Smooth muscle cell (in vitro differentiated cells): Measurements from ENCODE around the gene CACNB2. TPM values are rescaled to one million over a fixed set of nuclear protein-coding genes. Genes with fewer than 3 reads are reported as not detected.

ENCODE experiments used
- DNase-seq: peaks from one replicate; lab custom pipeline; 2025; ENCODE audit not compliant: unreplicated experiment; lab: John Stamatoyannopoulos, UW
- H2AFZ ChIP-seq: fragments of 200-600 bp; sonication (generic); 2 replicates; pipeline ENCODE4 v1.6.0; 2016; ENCODE audit warnings: antibody characterized with exemption, low read depth, mild to moderate bottlenecking
- H3F3A ChIP-seq: fragments of 200-600 bp; sonication (generic); 2 replicates; pipeline ENCODE4 v1.6.0; 2017; ENCODE audit warnings: antibody characterized with exemption, low read depth
- H3K27ac ChIP-seq: fragments of 200-600 bp; sonication (generic); 2 replicates; pipeline ENCODE4 v1.5.1; 2016; ENCODE audit warnings: low read depth, mild to moderate bottlenecking
- H3K27me3 ChIP-seq: fragments of 200-600 bp; sonication (generic); 2 replicates; pipeline ENCODE4 v1.6.1; 2016; ENCODE audit warnings: low read depth, mild to moderate bottlenecking
- H3K36me3 ChIP-seq: fragments of 200-600 bp; sonication (generic); 2 replicates; pipeline ENCODE4 v1.5.1; 2016; ENCODE audit warnings: low read depth
- H3K4me1 ChIP-seq: fragments of 200-600 bp; sonication (generic); 2 replicates; pipeline ENCODE4 v1.5.1; 2016; ENCODE audit warnings: low read depth
- H3K4me2 ChIP-seq: fragments of 200-600 bp; sonication (generic); 2 replicates; pipeline ENCODE4 v1.6.0; 2016; ENCODE audit warnings: mild to moderate bottlenecking
- H3K4me3 ChIP-seq: fragments of 200-600 bp; sonication (generic); 2 replicates; pipeline ENCODE4 v1.5.1; 2016; ENCODE audit warnings: mild to moderate bottlenecking
- H3K79me2 ChIP-seq: fragments of 200-600 bp; sonication (generic); 2 replicates; pipeline ENCODE4 v1.6.0; 2016; ENCODE audit warnings: low read depth, mild to moderate bottlenecking
- H3K9ac ChIP-seq: fragments of 200-600 bp; sonication (generic); 2 replicates; pipeline ENCODE4 v1.6.0; 2016; ENCODE audit warnings: low read depth
- H3K9me3 ChIP-seq: fragments of 200-600 bp; sonication (generic); replicated peaks from 2 replicates; pipeline ENCODE4 v1.5.1; 2016; ENCODE audit warnings: low read depth
- H4K20me1 ChIP-seq: fragments of 200-600 bp; sonication (generic); 2 replicates; pipeline ENCODE4 v1.6.0; 2016; ENCODE audit warnings: low read depth
- CTCF ChIP-seq: fragments of 200-600 bp; sonication (generic); IDR thresholded peaks from 2 replicates; pipeline ENCODE4 v1.5.1; 2017; ENCODE audit warnings: borderline replicate concordance, mild to moderate bottlenecking, antibody characterized with exemption; ENCODE audit not compliant: insufficient read depth, poor library complexity, severe bottlenecking
- WGBS: methylation state at CpG from one replicate; pipeline ENCODE4 v1.1.7; 2016; ENCODE audit warnings: low lambda C conversion rate; 5-methylcytosine and 5-hydroxymethylcytosine counted together
- polyA plus RNA-seq: library from polyadenylated mRNA; unstranded; fragments of >200 nt; fragmentation: Nextera tagmentation; extraction: Ambion mirVana; gene quantifications from 2 replicates; pipeline ENCODE4 v1.2.1, GENCODE V29; 2016
- total RNA-seq: library from RNA; depleted of rRNA; stranded (reverse); fragments of >200 nt; gene quantifications from 2 replicates; pipeline ENCODE4 v1.2.3, GENCODE V29; 2014

The CACNB2 gene
- total and polyA plus RNA-seq, 2 experiments from 2014 or later, result 0.04 to 1.1 TPM

DNA sequence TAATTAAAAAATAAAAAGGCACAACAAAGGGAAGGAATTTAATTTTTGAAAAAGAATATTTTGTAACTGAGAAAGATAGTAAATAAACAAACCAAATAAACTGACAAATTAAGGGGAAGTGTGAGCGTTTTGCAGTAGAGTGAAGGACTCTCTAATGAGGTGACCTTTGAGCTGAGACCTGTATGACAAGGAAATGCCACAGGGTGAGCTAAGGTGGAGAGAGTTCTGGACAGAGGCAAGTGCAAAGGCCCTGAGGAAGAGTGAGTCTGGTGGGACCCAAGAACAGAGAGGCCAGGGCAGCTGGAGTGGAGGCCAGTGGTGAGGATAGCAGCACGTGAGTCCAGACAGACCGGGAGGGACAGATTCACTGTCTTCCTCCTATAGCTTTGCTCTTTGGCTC is 179.4 kb downstream of the CACNB2 start:
- Histone ChIP-seq H3K79me2 (no peaks in the 10 kb centered on the region), H3K9ac (no peak overlapping the region), H2AFZ (no peak overlapping the region), H3K4me2 (no peak overlapping the region), H3K27me3 (no peaks in the 10 kb centered on the region), H3K36me3 (no peaks in the 10 kb centered on the region), H3F3A (no peaks in the 10 kb centered on the region), H3K4me3 (no peak overlapping the region), H3K9me3 (no peaks in the 10 kb centered on the region), H3K27ac (no peak overlapping the region), H3K4me1 (no peaks in the 10 kb centered on the region), H4K20me1 (no peaks in the 10 kb centered on the region)
- DNase-seq, result no peak
- no peak for TF ChIP-seq CTCF
- WGBS, result 100% methylated on average over 3 of the region's 3 CpGs

DNA sequence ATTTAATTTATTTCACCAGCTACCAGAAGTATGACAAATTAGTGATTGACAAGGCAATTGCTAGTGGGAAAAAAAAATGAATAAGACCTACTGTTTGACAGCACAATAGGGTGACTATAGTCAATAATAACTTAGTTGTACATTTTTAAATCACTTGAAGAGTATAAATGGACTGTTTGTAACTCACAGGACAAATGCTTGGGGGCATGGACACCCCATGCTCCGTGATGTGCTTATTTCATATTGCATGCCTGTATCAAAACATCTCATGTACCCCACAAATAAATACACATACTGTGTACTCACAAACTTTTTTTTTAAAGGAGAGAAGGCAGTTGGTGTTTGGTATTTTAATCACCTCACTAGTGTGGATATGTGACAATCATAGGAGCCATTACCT is 181.1 kb downstream of the CACNB2 start:
- no peaks in the 10 kb centered on the region for H3K79me2 ChIP-seq
- no peaks in the 10 kb centered on the region for H3K9me3 ChIP-seq
- 96% methylated on average over 1 of the region's 1 CpG for WGBS
- H3K9ac ChIP-seq, result no peak overlapping the region
- TF ChIP-seq CTCF, result no peak
- H3K27me3 ChIP-seq, result no peaks in the 10 kb centered on the region
- H4K20me1 ChIP-seq, result no peaks in the 10 kb centered on the region
- H3K27ac ChIP-seq, result no peak overlapping the region
- H3F3A ChIP-seq, result no peaks in the 10 kb centered on the region
- H3K4me3 ChIP-seq, result no peak overlapping the region
- no peaks in the 10 kb centered on the region for H3K4me1 ChIP-seq
- H3K36me3 ChIP-seq, result no peaks in the 10 kb centered on the region
- DNase-seq, result no peak
- H3K4me2 ChIP-seq, result no peak overlapping the region
- no peak overlapping the region for H2AFZ ChIP-seq

DNA sequence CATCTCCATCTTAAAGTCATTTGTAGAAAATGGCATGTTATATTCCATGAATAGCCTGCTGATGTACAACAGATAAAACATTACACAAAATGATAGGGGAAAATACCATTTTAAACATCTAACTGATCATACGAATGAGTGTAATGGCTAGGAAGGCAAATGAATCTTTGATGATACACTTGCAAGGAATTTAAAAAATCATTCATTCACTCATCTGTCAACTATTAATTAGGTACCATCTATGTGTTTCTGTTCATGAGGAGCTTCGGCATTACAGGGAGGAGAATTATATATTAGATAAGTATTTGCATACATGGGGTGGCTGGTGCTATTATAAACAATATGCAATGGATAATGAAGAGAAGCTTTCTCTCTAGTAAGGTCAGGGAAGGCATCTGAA is 183.7 kb downstream of the CACNB2 start:
- H3K27me3 ChIP-seq, result no peaks in the 10 kb centered on the region
- no peak overlapping the region for H2AFZ ChIP-seq
- no peaks in the 10 kb centered on the region for H3F3A ChIP-seq
- H3K36me3 ChIP-seq, result no peaks in the 10 kb centered on the region
- no peak for DNase-seq
- H3K9ac ChIP-seq, result no peak overlapping the region
- H3K27ac ChIP-seq, result no peak overlapping the region
- 92% methylated on average over 2 of the region's 2 CpGs for WGBS
- H3K9me3 ChIP-seq, result no peaks in the 10 kb centered on the region
- no peak for TF ChIP-seq CTCF
- no peaks in the 10 kb centered on the region for H3K79me2 ChIP-seq
- no peak overlapping the region for H3K4me3 ChIP-seq
- no peak overlapping the region for H3K4me2 ChIP-seq
- no peaks in the 10 kb centered on the region for H3K4me1 ChIP-seq
- no peaks in the 10 kb centered on the region for H4K20me1 ChIP-seq

GRCh38 chr10:18325410-18325809 is 185.2 kb downstream of the CACNB2 start:
- no peaks in the 10 kb centered on the region for H3F3A ChIP-seq
- no peaks in the 10 kb centered on the region for H3K4me1 ChIP-seq
- H3K4me3 ChIP-seq, result no peak overlapping the region
- H3K27ac ChIP-seq, result no peak overlapping the region
- no peaks in the 10 kb centered on the region for H4K20me1 ChIP-seq
- no peak overlapping the region for H2AFZ ChIP-seq
- no peaks in the 10 kb centered on the region for H3K27me3 ChIP-seq
- no peak for DNase-seq
- no peak overlapping the region for H3K4me2 ChIP-seq
- H3K36me3 ChIP-seq, result no peaks in the 10 kb centered on the region
- no peaks in the 10 kb centered on the region for H3K9me3 ChIP-seq
- TF ChIP-seq CTCF, result no peak
- H3K9ac ChIP-seq, result no peak overlapping the region
- H3K79me2 ChIP-seq, result no peaks in the 10 kb centered on the region
